Bone marrow (tissue), 2 donors: Measurements from ENCODE around the gene HDAC4.
A peak's percentile ranks its signal among the peaks of the same experiment; 100 is the strongest.

Experiments used
- DNase-seq, 2 donors: peaks; one replicate each; lab custom pipeline; 2025; lab: John Stamatoyannopoulos, UW

Gene HDAC4

GRCh38 chr2:239234191-239235175 lies 166.3 kb downstream of the HDAC4 start:
- no peak for DNase-seq

- DNase-seq: no peak
Observed at GRCh38 chr2:239233576-239233975, 167.2 kb downstream of the HDAC4 start.

- DNase-seq: no peak
Observed at GRCh38 chr2:239232195-239232578, 168.6 kb downstream of the HDAC4 start.

DNA sequence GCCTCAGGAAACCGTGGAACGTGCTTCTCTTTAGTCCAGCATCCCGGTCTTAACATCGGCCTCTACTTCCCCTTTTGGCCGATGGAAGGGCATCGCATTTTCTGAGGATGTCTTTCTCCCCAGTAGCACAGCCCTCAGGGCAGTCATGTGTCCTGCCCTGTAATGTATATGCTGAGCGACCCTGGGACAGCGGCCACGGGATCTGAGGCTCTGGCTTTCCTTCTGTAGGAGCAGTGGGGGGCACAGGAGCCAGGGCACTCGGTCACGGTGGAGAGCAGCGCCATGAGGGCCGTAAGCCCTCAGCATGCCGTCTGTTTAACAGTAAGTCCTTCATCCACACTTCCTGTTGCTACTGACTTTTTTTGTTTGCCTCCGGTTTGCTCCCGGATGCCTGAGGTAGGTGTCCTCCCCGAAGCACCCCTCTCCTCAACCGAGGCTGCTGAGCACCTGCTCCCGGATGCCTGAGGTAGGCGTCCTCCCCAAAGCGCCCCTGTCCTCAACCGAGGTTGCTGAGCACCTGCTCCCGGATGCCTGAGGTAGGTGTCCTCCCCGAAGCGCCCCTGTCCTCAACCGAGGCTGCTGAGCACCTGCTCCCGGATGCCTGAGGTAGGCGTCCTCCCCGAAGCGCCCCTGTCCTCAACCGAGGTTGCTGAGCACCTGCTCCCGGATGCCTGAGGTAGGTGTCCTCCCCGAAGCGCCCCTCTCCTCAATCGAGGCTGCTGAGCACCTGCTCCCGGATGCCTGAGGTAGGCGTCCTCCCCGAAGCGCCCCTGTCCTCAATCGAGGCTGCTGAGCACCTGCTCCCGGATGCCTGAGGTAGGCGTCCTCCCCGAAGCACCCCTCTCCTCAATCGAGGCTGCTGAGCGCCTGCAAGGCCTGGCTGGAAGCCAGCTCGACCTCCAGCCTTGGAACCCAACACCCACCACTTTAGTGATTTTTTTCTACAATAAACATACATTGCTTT lies 169.3 kb downstream of the HDAC4 start:
- DNase-seq: no peak

DNA sequence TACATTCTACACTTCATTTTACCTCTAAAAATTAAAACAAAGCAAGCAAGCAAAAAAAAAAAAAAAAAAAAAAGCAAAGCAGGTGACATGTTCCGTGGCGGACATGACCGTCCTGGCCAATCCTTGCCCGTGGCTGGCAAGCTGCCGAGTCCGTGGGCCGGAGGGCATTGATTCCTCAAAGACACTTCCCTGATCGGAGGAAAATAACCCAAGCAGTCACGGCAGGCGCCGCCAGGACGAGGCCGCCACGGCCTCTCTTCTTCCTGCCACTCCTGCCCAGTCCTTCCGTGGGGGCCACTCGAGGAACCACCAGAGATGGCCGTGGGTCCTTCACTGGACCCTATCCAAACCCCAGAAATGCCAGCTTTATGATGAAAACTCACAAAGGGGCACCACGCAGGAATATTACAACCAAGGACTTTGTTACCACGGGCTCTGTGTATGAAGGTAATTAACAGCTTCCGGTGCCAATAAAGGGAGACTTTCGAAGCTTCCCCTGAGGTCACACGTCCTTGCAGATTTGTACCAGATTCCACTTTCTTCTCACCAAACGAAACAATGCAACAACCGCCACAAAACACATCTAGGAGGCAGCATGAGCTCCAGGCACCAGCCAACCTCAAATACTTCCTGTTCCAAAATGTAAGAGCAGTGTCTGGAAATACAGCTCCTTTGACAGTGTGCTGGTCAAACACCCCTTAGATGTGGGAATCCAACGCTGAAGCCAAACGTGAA lies 170.3 kb downstream of the HDAC4 start:
- peak in 1 of 2 donors; percentile 26 for DNase-seq

- no peak for DNase-seq
Observed at GRCh38 chr2:239229545-239230279, 171.1 kb downstream of the HDAC4 start.

DNA sequence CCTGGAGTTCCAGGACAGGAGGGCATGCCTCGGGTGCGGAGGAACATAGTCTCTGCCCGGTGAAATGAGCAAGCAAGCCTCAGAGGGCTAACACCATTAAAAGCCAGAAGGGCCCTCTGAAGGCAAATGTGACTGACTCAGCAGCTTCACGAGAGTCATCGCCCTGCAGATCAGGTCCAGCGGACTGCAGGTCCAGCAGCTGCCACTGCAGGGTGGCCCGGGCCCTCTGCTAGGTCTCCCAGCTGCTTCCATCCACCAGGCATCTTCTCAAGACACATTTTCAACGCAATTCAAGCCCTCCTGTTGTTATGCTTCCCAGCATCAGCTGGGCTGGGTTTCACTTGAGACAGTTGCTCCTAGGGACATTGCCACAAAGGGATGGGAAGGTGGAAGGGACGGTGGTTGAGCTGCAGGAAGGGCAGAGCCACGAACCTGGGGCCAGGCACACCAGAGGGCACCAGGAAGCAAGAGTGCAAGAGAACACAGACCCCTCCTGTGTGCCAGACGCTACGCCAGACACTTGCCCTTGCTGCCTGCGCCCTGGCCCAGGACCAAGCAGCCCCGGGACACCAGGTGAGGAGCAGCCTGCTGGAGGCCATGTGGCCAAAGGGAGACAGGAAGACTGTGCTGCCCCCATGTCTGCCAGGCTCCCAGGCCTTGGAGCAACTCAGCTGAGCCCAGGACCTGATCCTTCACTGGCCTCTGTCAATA lies 173.0 kb downstream of the HDAC4 start:
- DNase-seq: no peak

GRCh38 chr2:239226677-239227581 lies 173.9 kb downstream of the HDAC4 start:
- DNase-seq: no peak

- DNase-seq: no peak
Observed at GRCh38 chr2:239225871-239226561, 174.8 kb downstream of the HDAC4 start.

- no peak for DNase-seq
Observed at GRCh38 chr2:239225371-239225851, 175.4 kb downstream of the HDAC4 start.

- DNase-seq: no peak
Observed at GRCh38 chr2:239224955-239225354, 175.9 kb downstream of the HDAC4 start.

- no peak for DNase-seq
Observed at GRCh38 chr2:239224199-239224570, 176.6 kb downstream of the HDAC4 start.

DNA sequence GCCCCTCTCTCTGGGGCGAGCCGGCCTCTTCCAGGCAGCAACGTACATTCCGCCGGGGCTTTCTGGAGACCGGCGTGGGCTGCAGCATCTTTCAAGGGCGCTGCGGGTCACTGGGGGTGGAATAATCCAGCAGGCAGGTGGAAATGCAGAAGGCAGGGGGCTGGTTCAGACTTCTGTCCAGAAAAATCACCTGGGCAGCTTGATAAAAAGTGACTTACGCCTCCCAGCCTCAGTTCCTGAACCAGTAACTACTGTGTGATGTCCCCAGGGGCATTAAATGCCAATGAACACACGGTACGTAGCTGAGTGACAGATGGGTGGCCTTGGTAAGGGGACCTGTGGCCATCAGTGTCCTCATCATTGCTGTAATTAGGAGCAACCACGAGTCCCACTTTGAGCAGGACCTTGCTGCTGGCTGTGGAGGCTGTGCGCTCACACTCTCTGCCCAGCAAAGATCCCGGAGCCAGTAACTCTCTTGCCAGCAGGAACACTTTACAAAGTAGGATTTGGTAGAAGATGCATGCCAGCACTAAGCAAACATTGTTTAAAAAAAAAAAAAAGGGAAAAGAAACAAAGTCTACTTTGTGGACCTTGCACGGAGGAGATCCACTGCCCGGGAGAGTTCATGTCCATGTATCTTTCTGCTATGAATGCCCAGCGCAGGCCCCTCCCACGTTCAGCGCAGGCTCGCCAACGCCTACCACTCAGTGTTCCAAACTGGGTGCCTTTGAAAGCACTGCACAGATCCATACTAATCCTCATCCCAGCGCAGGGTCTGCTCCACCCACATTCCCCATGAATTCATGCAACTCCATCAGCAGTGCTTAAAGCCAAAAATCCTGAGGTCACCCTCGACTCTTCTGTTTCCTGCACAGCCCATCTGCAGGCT lies 177.3 kb downstream of the HDAC4 start:
- no peak for DNase-seq

GRCh38 chr2:239222706-239223309 lies 178.0 kb downstream of the HDAC4 start:
- DNase-seq: no peak

DNA sequence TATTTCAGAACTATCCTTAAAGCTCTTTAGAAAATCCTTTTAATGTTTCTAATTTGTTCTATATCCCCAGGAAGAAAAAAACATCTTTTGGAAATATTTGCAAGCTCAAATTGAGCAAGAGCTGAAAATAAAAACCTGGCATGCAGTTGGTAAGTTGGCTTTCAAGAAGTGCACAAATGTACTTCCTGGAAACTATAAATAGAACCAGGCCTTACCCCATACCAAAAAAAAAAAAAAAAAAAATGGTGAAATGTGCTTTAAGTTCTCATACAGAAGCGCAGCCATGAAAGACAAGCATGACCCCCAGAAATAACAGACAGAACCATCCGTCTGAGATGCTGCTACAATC lies 178.5 kb downstream of the HDAC4 start:
- DNase-seq: peak in 1 of 2 donors; percentile 28

DNA sequence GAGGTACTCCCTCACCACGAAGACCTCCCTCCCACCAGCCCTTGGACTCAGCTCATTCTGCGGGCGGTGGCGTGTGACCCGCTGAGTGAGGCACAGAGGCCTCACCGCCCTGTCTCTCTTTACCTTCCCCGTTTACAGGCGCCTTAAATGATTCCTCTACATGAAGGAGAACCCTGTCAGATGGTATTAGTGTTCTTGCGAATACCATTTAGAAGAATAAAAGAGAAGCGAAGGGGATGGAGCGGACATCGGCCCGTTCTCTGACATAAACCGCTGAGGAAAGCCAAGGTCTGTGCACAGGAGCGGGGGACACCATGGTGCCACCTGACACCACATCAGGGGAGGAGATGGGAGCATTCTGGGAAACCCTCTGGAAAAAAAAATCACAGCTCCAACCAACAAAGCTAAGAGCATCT lies 179.8 kb downstream of the HDAC4 start:
- DNase-seq: no peak

DNA sequence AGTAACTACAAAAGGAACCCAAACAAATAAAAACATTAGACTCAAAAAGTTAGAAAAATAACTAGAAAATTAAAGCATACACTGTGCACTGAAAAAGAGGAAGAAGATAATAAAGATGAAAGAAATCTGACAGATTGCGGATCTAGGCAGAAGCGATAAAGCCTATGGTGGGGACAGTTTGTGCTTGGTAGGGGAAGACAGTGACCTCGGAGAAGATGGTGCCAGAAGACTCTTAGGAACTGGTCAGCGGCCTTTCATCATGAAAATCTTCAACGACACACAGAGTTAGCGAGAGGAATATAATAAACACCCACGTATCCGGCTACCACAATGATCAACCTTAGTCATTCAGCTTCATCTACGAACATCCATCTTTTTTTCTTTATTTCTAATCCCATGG lies 180.5 kb downstream of the HDAC4 start:
- DNase-seq: no peak
